SHP77 (cell line): Measurements from ENCODE around the gene DTD1.

Experiments
- DNase-seq, 2 experiments: peaks; one replicate each; lab custom pipeline; 2025; lab: John Stamatoyannopoulos, UW

Gene DTD1

GRCh38 chr20:18705910-18706309, 118.1 kb downstream of the DTD1 start:
- DNase-seq, result no peak

GRCh38 chr20:18712131-18712530, 124.3 kb downstream of the DTD1 start:
- no peak for DNase-seq

- no peak for DNase-seq
These were observed 125.0 kb downstream of the DTD1 start for GRCh38 chr20:18712882-18713281.

- DNase-seq, result no peak
These were observed 127.7 kb downstream of the DTD1 start for GRCh38 chr20:18715564-18715963.

- no peak for DNase-seq
These were observed 129.2 kb downstream of the DTD1 start for GRCh38 chr20:18717062-18717461.

- peak; percentile 17 to 18 for DNase-seq
These were observed 130.3 kb downstream of the DTD1 start for GRCh38 chr20:18718129-18718528.

- DNase-seq, result no peak
These were observed 131.6 kb downstream of the DTD1 start for GRCh38 chr20:18719426-18719825.

GRCh38 chr20:18721551-18722115, 133.8 kb downstream of the DTD1 start:
- DNase-seq, result no peak

- DNase-seq, result no peak
These were observed 134.5 kb downstream of the DTD1 start for GRCh38 chr20:18722371-18722770.

- no peak for DNase-seq
These were observed 136.2 kb downstream of the DTD1 start for GRCh38 chr20:18724077-18724476.

- DNase-seq, result no peak
These were observed 137.1 kb downstream of the DTD1 start for GRCh38 chr20:18724788-18725464.

GRCh38 chr20:18727032-18727508, 139.2 kb downstream of the DTD1 start:
- peak; percentile 69 to 80 for DNase-seq

- DNase-seq, result no peak
These were observed 140.5 kb downstream of the DTD1 start for GRCh38 chr20:18728165-18728869.

- no peak for DNase-seq
These were observed 141.0 kb downstream of the DTD1 start for GRCh38 chr20:18728870-18729224.

GRCh38 chr20:18729231-18729825, 141.5 kb downstream of the DTD1 start:
- DNase-seq, result no peak

- no peak for DNase-seq
These were observed 144.1 kb downstream of the DTD1 start for GRCh38 chr20:18731940-18732339.

GRCh38 chr20:18734525-18735189, 146.8 kb downstream of the DTD1 start:
- DNase-seq, result no peak

- DNase-seq, result no peak
These were observed 149.3 kb downstream of the DTD1 start for GRCh38 chr20:18737140-18737539.

GRCh38 chr20:18738055-18738454, 150.2 kb downstream of the DTD1 start:
- DNase-seq, result no peak

GRCh38 chr20:18738888-18739287, 151.0 kb downstream of the DTD1 start:
- DNase-seq, result no peak

- DNase-seq, result no peak
These were observed 151.9 kb downstream of the DTD1 start for GRCh38 chr20:18739751-18740166.

- no peak for DNase-seq
These were observed 152.9 kb downstream of the DTD1 start for GRCh38 chr20:18740726-18741125.
